SHP77 treated with DMSO at 0.1 percent for 48 hours (cell line): ENCODE measurements around the gene TPPP3.
"Not testable (repeated sequence)": the region's sequence is repeated elsewhere in the genome, so short reads cannot be mapped to it uniquely, and the experiment has no call there.

Source experiments
- DNase-seq: peaks from one replicate; lab custom pipeline; 2025; lab: John Stamatoyannopoulos, UW

The TPPP3 gene

DNA sequence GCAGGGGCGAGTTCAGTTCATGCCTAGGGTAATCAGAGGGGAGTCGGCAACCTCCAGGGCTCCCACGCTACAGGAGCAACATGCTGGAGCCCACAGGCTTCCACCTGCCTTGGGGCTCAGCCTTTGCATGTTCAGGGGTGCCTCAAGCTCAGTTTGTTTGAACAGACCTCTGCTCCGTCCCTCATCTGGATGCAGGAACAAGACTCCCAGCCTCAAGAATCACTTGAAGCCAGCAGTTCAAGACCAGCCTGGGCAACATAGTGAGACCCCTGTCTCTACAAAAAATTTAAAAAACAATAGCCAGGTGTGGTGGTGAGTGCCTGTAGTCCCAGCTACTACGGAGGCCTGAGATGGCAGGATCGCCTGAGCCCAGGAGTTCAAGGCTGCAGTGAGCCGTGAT is 32.7 kb upstream of the TPPP3 start:
- DNase-seq, result no peak

DNA sequence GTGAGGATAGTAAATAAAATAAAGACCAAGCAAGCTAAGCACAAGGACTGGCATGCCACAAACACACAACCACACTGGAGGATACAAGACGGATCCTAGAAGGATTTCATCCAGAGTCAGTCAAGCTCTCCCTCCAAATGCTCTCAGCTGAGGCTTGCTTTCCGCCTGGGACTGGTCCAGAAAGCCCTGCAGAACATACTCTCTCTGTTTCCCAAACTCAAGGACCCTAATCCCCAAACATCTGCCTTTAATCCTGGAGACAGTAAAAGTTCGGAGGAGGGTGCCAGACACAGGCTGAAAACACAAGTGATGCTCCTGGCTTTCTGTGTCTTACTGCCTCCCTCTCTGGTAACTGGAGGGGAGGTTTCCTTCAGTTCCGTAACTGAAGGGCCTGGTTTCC is 32.3 kb upstream of the TPPP3 start:
- no peak for DNase-seq

DNA sequence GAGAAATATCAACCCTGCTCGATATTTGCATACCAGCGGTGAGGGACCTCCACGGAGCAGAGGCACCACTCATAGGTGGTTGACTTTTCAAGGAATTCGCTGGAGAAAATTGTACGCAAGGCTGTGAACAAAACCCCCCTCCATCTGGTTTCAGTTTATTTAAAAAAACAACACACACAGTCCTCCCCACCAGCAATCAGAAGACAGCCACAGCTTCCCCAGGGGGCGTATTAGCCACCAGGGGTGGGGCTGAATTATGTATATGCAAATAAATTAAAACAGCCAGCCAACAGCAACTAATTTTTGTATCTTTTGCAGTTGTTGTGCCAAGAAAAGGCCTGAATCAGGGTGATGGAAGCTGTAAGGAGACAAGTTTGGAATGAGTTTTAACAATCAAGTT is 31.8 kb upstream of the TPPP3 start:
- DNase-seq, result no peak

DNA sequence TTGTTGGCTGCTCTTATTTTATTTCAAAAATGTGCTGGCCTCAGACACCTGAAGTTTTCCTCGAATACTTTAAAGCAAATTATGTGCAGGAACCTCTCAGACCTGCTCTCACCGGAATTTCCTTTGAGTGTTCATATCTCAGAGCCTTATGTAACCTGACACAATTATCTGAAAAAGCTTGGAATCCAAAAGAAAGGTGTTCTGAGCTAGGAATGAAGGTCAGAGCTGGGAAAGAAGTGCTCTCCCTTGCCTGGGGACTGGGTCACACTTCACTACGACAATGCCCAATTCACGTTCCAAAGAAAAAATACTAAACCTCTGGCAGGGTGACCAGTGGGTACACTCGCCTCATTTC is 30.9 kb upstream of the TPPP3 start:
- DNase-seq, result no peak

DNA sequence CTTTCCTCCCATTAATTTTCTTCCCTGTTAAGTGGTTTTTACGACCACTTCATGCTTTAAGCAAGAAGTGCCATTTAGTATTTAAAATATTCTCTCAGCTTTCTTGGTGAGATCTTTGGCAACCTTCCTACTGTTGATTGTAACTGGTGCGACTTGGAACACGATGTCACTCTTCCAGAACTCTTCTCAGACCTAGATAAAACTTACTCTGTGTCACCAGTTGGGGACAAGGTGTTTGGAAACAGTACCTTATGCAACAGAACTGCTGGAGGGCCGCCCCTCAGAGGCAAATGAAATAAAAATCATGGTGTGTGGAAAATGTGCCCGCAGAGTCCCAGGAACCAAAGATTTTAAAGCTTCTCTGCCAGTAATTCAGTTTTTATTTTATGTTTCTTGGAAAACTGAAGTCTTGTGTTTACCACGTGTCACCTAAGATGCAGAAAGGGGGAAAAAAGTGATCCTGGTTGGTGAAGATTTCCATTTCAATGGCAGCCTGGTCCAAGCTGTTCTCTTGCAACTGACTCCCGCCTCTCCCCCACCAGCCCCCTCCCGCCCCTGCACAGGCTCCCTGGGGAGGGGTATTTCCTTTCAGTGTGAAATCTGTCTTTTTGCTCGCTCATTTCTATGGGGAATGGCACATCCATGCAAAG is 30.4 kb upstream of the TPPP3 start:
- no peak for DNase-seq

DNA sequence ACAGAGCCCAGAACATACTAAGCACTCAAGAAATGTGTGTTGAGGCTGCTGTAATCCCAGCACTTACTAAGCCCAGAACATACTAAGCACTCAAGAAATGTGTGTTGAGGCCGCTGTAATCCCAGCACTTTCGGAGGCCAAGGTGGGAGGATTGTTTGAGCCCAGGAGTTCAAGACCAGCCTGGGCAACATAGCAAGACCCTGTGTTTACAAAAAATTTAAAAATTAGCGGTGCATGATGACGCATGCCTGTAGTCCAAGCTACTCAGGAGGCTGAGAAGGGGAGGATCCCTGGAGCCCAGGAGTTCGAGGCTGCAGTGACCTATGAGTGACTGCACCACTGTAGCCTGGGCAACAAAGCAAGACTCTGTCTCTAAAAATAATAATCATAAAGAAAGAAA is 29.7 kb upstream of the TPPP3 start:
- no peak for DNase-seq

DNA sequence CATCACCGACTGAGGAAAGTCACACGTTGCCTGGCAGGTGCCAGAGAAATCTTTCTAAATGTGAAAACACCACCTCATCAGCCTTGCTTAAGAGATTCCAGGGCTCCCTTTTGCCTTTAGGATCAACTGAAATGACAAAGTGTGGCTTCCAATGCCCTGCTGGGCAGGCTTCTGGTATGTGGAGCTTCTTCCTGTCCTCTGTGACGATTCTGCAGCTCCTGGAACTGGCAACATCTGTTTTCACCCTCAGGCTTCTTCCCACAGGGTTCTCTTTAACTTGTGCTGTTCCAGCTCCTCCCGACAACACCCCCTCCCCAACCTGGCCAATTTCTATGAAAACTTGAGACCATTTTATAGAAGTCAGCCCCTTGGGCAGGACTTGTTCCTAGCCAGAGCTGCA is 27.7 kb upstream of the TPPP3 start:
- DNase-seq, result no peak

DNA sequence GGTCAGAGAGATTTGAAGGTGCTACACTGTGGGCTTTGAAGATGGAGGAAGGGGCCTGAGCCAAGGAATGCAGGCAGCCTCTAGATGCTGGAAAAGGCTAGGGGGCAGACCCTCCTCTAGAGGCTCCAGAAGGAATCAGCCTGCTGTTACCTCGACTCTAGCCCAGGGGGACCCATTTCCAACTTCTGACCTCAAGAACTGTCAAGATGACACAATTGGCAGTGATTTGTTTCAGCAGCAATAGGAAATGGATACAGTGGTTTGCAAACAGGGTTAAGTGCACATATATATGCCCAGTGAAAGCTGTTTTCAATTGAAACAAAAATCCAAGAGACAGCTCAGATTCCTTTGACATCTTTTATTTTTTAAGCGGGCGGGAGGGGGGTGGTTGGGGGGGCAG is 26.6 kb upstream of the TPPP3 start:
- DNase-seq, result no peak

DNA sequence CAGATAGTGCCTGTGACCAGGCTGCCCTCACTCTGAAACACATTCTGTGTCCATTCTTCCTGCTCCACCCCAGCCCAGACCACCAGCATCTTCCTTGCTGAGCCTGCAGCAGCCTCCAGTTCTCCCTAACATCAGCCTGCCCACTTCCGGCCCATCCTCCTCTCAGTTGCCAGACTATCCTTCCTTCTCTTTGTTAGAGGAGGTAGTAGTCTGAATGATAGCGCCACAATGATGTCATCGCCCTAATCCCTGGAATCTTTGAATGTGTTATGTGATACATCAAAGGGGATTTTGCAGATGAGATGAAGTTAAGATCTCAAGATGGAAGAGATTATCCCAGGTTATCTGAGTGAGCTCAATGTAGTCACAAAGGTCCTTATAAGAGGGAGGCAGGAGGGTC is 26.2 kb upstream of the TPPP3 start:
- no peak for DNase-seq

DNA sequence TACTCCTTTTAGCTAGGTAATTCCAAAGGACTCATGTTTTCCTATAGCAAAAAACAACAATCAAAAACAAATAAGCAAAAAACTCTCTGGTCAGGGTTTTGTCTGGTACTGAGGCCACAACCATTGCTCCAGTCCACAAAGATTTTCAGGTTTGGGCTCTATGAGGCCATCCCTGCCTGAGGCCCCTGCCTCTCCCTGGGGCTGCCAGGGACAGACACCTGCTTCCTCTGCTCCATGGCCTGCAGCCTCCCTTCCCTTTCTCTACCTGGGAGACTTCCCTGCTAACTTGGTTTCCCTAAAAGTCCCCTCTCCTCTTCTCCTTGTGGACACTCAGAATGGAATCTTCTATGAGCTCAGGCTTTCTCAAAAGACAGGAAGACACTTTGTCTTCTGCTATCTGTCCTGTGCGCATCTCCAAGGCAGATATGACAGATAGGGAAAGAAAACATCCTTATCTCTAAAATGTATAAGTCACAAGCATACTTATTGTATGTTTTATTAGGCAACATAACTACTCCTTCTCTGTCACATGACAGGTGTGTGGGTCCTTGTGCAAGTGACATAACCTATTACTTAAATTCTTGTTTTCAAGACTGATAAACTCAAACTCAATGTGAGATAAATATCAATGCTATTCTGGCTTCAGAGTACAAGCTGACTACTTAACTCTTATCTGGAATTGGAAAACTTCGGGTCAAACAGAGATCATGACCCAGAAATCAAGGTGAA is 24.2 kb upstream of the TPPP3 start:
- DNase-seq, result no peak

DNA sequence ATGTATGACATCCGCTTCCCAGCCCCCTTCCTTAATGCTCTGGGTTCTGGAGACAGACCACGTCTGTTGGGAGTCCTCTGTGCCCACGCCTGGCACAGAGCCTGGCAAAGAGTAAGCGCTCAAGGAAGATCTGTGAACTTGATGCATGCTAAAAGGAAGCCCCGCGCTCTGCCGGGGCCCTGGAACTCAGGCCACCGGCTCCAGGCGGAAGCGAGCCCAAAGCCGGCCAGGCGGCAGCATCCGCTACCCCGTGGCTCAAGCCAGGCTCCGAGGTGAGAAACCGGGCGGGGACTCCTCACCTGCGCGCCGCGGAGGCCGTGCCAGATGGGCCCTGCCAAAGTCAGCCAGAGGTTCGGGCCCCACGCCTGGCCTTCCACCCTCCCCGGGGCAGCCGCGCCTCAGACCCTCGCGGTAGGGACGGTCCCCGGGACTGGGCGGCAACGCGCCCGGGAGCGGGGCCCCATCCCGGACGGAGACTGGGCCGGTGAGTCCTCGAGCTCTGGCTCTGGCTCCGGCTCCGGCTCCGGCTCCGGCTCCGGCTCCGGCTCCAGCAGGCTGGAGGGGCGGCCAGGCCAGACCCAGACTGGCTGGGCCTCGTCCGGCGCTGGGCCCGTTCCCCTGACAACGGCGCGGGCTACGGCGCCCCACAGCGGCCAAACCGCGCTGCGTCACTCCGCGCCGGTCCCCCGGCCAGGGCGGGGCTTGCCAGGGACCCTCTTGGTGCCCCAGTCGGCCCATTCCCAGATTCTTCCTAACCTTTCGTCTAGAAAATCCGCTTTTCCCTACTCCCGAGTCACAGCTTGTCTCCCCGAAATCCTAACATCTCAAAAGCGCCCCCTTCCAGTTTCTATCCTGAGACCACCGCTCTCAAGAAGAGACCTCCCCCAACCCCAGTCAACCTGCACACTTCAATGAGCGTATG is 22.8 kb upstream of the TPPP3 start, which contains the start of gene ZDHHC1:
ZDHHC1 (minus strand) TSS at position 606 of the 922 bp plus-strand sequence. CDS start 8,702 bp downstream, outside the sequence.
- DNase-seq, result no peak

DNA sequence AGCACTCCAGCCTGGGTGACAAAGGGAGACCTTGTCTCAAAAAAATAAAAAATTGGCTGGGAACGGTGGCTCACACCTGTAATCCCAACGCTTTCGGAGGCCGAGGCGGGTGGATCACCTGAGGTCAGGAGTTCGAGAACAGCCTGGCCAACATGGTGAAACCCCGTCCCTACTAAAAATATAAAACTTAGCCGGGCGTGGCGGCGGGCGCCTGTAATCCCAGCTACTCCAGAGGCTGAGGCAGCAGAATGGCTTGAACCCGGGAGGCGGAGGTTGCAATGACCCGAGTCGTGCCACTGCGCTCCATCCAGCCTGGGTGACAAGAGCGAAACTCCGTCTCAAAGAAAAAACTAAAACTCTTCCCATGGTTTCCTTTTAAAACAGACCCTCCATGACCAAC is 22.1 kb upstream of the TPPP3 start:
- DNase-seq, result not testable (repeated sequence)

DNA sequence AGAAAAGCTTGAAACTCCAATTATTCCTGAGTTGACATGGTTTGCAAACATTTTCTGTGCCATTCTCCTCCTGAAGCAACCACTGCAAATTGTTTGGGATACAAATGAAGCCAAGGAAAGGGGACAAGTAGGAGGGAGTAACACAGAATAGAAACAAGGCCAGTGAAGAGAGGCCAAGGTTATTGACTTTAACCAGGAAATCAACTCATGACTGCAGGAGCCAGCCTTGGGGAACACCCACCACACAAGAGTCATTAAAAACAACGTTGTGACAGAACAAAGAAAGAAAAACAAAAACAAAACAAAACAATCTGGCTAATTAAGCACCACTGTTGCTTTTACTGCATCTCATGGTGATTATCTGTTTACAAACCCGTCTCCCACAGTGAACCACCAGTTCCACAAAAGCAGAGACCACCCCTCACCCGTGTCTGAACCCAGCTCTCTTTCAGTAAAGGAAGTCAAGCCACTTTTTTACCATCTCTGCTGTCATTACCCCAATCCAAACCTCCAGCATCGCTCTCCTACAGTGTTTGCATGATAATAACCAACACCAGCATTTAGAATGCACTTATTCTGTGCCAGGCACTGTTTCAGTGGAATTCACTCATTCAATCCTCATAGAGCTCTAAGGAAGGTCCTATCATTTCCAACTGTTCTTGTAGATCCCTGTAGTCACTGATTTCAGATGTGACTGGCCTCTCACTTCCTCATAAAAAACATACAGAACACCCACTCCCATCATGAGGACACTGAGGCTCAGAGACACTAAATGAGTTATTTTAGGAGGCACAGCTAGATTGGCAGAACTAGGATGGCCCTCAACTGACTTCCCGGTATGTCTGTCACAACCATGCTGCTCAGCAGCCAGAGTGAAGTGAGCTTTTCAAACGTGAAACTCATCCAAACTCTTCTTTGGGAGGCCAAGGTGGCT is 20.9 kb upstream of the TPPP3 start:
- DNase-seq, result no peak

DNA sequence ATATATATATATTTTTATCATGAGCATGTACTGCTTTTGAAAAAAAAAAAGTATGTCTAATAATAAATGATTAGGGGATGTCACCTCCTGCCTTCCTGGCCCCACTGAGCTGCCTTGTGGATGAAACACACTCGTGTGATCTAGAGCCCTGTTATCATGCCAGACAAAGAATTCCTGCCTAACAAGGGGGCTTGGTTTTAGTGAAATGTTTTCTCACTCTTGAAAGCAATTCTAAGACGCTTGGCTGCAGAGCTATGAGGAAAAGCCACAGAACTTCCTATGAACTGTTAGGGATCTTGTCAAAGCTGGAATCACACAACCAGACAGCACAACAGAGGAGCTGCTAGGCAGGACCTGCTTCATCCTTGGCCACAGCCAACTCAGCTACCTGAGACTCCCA is 19.0 kb upstream of the TPPP3 start:
- no peak for DNase-seq

DNA sequence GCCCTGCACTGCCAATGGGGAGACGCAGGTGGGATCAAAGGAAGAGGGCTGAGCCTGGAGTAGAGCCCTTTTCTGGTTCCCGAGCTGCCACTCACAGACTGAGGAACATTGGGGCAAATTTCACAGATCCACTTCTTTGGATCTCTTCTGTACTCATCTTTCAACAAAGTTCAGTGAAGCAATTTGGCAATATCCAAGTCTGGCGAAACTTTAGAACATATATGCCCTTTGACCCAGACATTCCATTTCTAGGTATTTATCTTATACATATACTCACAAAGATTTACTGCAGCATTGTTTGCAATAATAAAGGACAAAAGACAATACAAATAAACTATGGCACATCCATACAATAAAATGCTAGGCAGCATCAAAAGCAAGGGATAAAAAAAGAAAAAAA is 18.0 kb upstream of the TPPP3 start:
- no peak for DNase-seq

DNA sequence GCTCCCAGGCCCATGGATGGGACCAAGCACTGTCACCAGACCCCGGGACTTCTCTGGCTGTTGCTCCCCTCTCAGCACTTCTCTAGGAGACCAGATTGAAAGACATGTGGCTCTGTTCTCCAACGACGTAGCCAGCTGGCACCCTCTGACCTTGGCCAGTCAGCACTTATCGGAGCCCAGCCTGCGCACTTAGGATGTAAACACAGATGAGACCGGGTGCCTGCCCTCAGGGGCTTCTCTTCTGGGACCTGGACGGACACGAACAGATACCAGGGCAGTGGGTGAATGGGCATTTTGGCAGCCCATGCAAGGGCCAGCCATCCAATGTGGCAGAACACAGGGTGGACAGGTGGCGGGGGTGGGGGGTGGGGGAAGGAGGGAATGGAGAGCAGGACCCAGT is 16.3 kb upstream of the TPPP3 start:
- no peak for DNase-seq

DNA sequence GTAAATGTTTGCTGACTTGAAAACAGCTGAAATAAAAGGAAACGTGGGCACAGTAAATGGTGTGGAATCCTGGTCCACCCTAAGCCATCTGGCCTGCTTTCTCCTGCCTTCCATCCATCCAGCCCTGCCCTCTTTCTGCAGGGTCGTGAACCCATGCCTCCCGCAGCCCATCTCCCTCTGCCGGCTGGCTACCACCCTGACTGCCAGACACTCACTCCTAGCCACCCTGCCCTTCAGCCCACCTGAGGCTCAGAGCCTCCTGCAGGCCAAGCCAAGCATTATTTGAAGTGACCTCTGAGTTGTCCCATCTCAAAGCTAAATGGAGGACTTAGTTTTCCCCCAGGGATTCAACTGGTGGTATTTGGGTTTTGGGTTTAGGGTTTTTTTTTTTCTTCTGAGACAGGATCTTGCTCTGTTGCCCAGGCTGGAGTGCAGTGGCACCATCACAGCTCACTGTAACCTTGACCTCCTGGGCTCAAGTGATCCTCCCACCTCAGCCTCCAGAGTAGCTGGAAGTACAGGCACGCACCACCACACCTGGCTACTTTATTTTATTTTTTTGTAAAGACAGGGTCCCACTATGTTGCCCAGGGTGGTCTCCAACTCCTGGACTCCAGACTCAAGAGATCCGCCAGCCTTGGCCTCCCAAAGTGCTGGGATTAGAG is 14.6 kb upstream of the TPPP3 start:
- DNase-seq, result no peak

DNA sequence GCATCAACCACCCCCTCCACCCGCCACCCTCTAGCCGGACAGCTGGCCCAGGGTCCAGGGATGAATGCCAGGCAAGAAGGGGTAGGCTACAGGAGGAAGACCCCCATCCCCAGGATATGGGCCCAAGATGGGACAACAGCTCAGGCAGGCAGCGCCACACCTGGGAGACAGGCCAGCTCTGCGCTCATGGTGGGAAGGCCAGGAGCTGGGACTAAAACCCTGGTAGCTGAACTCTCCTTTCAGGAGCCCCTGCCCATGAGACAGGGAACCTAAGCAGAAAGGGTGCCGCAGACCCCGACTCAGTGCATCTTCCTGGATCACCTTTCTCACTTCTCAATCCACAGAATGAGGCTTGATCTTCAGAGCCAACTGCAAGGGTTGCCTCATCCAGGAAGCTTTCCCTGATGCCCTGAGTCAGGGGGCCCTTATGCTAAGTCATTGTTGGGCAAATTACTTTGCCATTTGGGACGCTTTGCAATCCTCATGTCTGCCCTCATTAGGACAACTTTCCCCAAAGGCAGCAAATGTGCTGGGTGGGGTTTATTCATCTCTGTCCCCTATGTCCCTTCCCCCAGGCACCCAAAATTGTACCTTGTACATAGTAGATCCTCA is 14.0 kb upstream of the TPPP3 start:
- no peak for DNase-seq

DNA sequence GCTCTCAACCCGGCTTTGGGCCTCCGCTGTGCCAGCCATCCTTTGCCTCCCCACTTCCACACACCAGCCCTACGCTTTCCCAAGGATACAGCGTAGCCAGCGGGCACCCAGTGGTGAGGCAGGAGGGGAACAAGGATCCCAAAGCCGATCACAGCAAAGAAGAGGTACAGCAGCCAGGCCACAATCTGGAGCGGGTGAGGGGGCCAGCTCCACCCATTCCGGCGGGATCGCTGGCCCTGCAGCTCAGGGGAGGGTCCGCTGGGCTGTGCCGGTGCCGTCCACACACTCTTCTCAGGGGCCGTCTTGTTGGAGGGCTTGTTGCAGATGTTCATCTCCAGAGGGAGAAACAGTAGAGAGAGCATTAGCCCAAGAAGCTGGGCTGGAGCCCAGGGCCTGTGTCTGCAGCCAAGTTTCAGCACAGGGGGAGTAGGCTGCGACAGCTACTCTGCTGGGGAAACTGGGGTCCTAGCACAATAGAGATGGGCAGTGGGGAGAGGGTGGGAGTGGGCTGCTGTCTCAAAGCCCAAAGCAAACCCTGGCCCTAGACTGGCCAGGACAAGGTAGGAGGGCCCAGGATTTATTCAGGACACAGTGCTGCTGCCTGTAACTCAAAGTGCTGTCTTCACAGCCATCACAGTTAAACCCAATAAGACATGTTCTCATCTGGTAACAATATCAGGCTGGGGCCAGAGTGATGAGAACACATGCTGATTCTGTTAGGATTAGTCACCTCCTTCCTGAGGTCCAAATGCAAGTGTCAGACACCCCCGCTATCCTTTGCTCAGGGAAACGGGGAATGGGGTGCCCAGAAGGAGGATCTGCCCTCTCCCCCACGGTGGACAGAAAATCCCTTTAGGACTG is 13.0 kb upstream of the TPPP3 start:
- DNase-seq, result no peak

DNA sequence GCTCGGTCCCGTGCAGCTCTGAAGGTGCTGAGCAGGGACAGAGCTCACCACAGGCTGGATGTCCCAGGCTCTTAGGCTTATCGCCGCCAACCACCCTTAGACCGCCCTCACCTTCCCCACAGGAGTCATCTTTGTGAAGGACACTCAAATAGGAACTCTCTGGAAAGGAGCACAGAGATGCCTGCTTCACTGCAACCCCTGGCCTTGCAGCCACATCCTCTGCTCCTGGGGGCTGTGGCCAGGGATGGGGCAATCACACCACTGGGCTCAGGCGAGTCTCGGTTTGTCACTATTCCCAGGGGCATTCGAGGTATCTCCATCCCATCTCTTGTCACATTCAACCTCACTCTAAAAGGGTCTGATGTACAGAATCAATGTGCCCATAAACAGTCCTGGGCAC is 12.0 kb upstream of the TPPP3 start:
- no peak for DNase-seq
